ENCODE data around the gene PRR20E. TPM values are rescaled to one million over a fixed set of nuclear protein-coding genes. Genes with fewer than 3 reads are reported as not detected.
"Not testable (repeated sequence)": the region's sequence is repeated elsewhere in the genome, so short reads cannot be mapped to it uniquely, and the experiment has no call there.

Gene PRR20E
- total RNA-seq = not detected

DNA sequence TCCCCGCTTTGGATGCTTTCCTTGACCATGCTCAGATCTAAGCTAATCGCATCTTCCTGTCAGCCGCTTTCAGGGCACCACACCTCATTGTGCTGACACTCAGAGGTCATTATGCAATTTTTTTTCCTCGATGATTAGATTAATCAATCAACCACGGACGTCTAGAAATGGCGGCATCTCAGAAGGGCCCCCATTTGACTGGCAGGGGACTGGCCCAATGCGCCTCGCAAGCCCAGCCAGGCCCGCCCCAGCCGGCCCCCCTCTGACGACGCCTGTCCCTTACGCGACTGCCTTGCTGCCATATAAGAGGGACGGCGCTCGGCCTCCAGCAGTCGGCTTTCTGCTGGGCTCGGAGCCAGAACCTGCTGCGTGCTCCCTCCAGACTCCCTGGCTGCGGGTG lies at the start of gene PRR20E:
PRR20E (plus strand) TSS at position 301 of the 400 bp plus-strand sequence. CDS start 387 bp downstream, outside the sequence.
- not testable (repeated sequence) for FAIRE-seq; DNase-seq (ENCODE audit: low spot score in 2 of 2)

DNA sequence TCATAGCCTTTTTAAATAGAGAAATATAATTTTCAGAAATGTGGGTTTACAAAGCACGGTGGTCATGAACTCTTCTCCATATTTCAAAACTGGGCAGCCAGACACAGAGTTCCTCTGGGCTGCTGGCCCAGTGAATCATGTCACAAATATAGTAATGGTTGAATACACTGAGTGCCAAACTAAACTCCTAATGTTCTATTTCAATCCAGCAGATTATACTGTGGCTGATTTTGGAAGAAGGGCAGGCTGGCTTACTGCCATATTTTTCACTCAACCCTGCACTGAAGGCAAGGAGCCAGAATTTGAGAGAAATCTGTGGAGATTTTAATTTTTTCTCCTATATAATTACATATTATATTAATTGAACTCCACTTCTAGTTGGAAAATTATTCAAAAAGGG lies 43.3 kb upstream of the PRR20E start:
- FAIRE-seq (no peak), DNase-seq (ENCODE audit: low spot score in 2 of 2) (no peak)

DNA sequence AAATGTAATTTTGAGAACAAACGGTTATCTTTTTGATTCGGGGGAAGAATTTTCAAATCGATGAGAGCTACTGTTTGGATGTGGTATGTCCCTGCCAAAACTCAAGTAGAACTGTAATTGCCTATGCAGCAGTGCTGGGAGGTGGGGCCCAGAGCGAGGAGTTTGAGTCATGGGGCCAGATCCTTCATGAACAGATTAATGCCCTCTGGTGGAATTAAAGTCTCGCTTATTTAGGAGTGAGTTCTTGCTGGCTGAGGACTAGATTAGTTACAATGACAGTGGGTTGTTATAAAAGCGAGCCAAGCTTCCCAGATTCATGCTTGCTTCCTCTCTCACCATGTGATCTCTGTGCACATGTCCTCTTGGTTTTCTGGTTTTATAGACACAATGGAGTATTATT lies 38.1 kb upstream of the PRR20E start:
- FAIRE-seq (no peak), DNase-seq (ENCODE audit: low spot score in 2 of 2) (no peak)

DNA sequence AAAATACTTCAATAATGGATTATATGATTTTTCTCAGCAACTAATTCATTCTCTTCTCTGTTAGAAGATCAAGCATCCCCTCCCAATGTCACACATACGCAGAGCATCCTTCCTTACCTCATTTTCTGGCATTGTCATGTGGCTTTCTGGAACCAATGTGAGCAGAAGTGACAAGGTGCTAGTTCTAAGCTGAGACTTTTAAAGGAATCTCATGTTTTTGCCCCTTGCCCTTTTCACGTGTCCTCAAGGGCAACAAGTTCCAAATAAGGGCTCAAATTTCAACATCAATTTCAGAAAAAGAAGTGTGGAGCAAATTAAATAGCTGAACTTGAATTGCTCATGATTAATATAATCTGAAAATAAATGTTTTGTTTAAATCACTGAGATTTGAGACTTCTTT lies 30.9 kb upstream of the PRR20E start:
- no peak for DNase-seq (ENCODE audit: low spot score in 2 of 2)
- FAIRE-seq = no peak

- FAIRE-seq (no peak), DNase-seq (ENCODE audit: low spot score in 2 of 2) (no peak)
Observed at GRCh38 chr13:57137585-57137984, 29.4 kb upstream of the PRR20E start.

DNA sequence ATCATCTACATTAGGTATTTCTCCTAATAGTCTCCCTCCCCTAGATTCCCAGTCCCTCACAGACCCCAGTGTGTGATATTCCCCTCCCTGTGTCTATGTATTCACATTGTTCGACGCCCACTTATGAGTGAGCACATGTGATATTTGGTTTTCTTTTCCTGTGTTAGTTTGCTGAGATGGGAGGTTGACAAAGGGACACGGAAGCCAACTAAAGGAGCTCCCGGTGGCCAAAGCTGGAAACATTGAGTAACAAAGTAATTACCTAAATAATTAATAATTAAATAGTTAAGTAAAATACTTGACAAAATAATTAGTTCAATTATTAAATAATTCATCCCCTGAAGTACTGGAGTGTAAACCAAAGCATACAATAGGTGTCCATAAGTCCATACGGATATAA lies 28.0 kb upstream of the PRR20E start:
- FAIRE-seq = no peak

GRCh38 chr13:57139781-57140180 lies 27.2 kb upstream of the PRR20E start:
- not testable (repeated sequence) for DNase-seq (ENCODE audit: low spot score in 2 of 2); FAIRE-seq

More for the DNA sequence above, 28.0 kb upstream of the PRR20E start:
- DNase-seq (ENCODE audit: low spot score in 2 of 2) = no peak

DNA sequence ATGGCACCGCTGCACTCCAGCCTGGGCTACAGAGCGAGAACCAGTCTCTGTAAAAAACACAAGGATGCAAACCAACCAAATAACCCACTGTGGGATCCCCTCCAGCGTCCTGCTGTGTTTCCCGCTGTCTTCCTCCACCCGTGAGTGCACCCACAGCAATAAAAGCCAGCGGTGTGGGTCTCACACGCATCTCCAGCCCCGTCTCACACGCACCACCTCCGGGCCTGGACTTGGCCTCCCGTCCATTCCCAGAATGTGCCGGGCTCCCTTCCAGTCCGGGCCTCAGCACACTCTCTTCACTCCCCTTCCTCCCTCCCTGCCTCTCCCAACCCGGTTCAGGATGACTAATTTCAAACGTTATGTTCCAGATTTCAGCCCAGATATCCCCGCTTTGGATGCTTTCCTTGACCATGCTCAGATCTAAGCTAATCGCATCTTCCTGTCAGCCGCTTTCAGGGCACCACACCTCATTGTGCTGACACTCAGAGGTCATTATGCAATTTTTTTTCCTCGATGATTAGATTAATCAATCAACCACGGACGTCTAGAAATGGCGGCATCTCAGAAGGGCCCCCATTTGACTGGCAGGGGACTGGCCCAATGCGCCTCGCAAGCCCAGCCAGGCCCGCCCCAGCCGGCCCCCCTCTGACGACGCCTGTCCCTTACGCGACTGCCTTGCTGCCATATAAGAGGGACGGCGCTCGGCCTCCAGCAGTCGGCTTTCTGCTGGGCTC lies 26.6 kb upstream of the PRR20E start, which contains the start of gene PRR20A:
PRR20A (plus strand) TSS at position 684 of the 734 bp plus-strand sequence. CDS start 387 bp downstream, outside the sequence.
- DNase-seq (ENCODE audit: low spot score in 2 of 2); FAIRE-seq: not testable (repeated sequence)

DNA sequence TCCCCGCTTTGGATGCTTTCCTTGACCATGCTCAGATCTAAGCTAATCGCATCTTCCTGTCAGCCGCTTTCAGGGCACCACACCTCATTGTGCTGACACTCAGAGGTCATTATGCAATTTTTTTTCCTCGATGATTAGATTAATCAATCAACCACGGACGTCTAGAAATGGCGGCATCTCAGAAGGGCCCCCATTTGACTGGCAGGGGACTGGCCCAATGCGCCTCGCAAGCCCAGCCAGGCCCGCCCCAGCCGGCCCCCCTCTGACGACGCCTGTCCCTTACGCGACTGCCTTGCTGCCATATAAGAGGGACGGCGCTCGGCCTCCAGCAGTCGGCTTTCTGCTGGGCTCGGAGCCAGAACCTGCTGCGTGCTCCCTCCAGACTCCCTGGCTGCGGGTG lies 19.8 kb upstream of the PRR20E start, which contains the start of gene PRR20B:
PRR20B (plus strand) TSS at position 301 of the 400 bp plus-strand sequence. CDS start 387 bp downstream, outside the sequence.
- not testable (repeated sequence) for DNase-seq (ENCODE audit: low spot score in 2 of 2); FAIRE-seq

DNA sequence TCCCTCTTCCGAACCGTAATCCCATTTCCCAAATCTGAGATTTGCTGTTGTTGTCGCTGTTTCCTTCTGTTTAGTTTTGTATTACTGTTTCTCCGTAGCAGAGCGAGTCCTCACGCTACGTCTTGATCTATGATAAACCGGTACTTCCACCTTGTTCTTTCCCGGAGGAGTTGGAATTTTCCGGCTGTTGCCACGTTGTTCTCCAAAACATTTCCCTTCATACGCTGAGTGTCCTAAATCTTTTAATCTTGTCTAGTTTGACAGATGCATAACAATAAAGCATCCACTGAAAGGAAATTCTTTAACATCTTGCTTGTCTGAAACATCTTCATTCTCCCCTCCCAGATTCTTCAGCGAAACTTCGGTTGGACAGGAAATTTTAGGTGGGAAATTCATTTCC lies 18.9 kb upstream of the PRR20E start:
- DNase-seq (ENCODE audit: low spot score in 2 of 2); FAIRE-seq: not testable (repeated sequence)

- FAIRE-seq; DNase-seq (ENCODE audit: low spot score in 2 of 2): not testable (repeated sequence)
Observed at GRCh38 chr13:57153761-57154160, 13.2 kb upstream of the PRR20E start, which contains the start of gene PRR20C. PRR20C (plus strand) TSS chr13:57154061; CDS start chr13:57154448, 387 bp downstream.

- FAIRE-seq; DNase-seq (ENCODE audit: low spot score in 2 of 2): not testable (repeated sequence)
Observed at GRCh38 chr13:57160332-57160731, 6.7 kb upstream of the PRR20E start, which contains the start of gene PRR20D. PRR20D (plus strand) TSS chr13:57160632; CDS start chr13:57161019, 387 bp downstream.

GRCh38 chr13:57191667-57192066 lies 24.7 kb downstream of the PRR20E start:
- FAIRE-seq = no peak
- no peak for DNase-seq (ENCODE audit: low spot score in 2 of 2)

DNA sequence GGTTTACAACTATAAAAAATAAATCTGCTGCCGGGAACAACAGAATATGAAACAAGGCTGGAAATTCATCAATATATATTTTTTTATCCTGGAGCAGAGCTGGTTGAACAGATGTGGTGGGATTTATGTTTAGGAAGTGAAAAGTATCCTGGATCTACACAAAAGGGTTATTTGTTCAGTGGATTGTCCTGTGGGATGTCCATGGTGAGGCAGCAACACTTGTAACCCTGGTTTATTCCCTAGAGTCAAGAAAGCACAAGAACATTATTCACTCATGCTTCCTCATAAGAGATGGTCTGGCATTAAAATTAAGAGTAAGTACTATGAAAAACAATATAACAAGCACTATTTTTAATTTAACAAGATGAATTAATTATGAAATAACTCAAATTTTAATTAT lies 46.0 kb downstream of the PRR20E start:
- no peak for FAIRE-seq
- no peak for DNase-seq (ENCODE audit: low spot score in 2 of 2)

Small RNA genes lying within 50 kb of the gene (small RNA-seq; reads per million reads assigned to genes)
- not detected for gene PRR20FP

Other genes starting within 250 kb of the PRR20E start
- not detected for gene PRR20A, start 26.3 kb upstream of the PRR20E start, total RNA-seq
- gene PRR20B, start 19.7 kb upstream of the PRR20E start, total RNA-seq = not detected
- gene PRR20C, start 13.1 kb upstream of the PRR20E start, total RNA-seq = not detected
- gene PRR20D, start 6.6 kb upstream of the PRR20E start, total RNA-seq = not detected

Measured in frontal cortex (tissue), 4 donors.